GM23338 (cell line): Measurements from ENCODE around the gene TBKBP1. TPM values are rescaled to one million over a fixed set of nuclear protein-coding genes. Genes with fewer than 3 reads are reported as not detected.
A peak's percentile ranks its signal among the peaks of the same experiment; 100 is the strongest.

Experiments used
- ATAC-seq: fragments of 200-7000 bp; cut with Tn5 transposase; 3 replicates; pipeline ENCODE4 v1.9.1; 2020
- DNase-seq: peaks from one replicate; pipeline ENCODE4 v3.0.0-alpha.2; 2015; ENCODE audit warnings: low spot score
- H2AFZ ChIP-seq: fragments of 200-600 bp; sonication (generic); 2 replicates; pipeline ENCODE4 v1.8.0; 2016; ENCODE audit warnings: antibody characterized with exemption, mild to moderate bottlenecking, moderate library complexity
- H3F3A ChIP-seq: fragments of 200-600 bp; sonication (generic); replicated peaks from 2 replicates; pipeline ENCODE4 v1.8.0; 2017; ENCODE audit warnings: antibody characterized with exemption, mixed run types, low read depth
- H3K27ac ChIP-seq: fragments of 200-600 bp; sonication (generic); 2 replicates; pipeline ENCODE4 v1.6.1; 2016; ENCODE audit warnings: low read depth
- H3K27me3 ChIP-seq: fragments of 200-600 bp; sonication (generic); 2 replicates; pipeline ENCODE4 v1.8.0; 2016; ENCODE audit warnings: mild to moderate bottlenecking, mixed run types, moderate library complexity; ENCODE audit not compliant: insufficient read depth
- H3K36me3 ChIP-seq: fragments of 200-600 bp; sonication (generic); 2 replicates; pipeline ENCODE4 v1.8.0; 2016; ENCODE audit warnings: mild to moderate bottlenecking; ENCODE audit not compliant: insufficient read depth
- H3K4me1 ChIP-seq: fragments of 200-600 bp; sonication (generic); 2 replicates; pipeline ENCODE4 v1.8.0; 2016; ENCODE audit warnings: mild to moderate bottlenecking, moderate library complexity; ENCODE audit not compliant: insufficient read depth
- H3K4me2 ChIP-seq: fragments of 200-600 bp; sonication (generic); 2 replicates; pipeline ENCODE4 v1.7.1; 2017; ENCODE audit warnings: mixed run types
- H3K4me3 ChIP-seq: fragments of 200-600 bp; sonication (generic); 2 replicates; pipeline ENCODE4 v1.6.1; 2016; ENCODE audit warnings: mixed run types
- H3K79me2 ChIP-seq: fragments of 200-600 bp; sonication (generic); replicated peaks from 2 replicates; pipeline ENCODE4 v1.8.0; 2017; ENCODE audit warnings: mild to moderate bottlenecking; ENCODE audit not compliant: insufficient read depth
- H3K9me2 ChIP-seq: fragments of 200-600 bp; sonication (generic); 2 replicates; pipeline ENCODE4 v1.8.0; 2017; ENCODE audit not compliant: insufficient read depth
- H4K20me1 ChIP-seq: fragments of 200-600 bp; sonication (generic); replicated peaks from 2 replicates; pipeline ENCODE4 v1.8.0; 2017; ENCODE audit warnings: mild to moderate bottlenecking; ENCODE audit not compliant: insufficient read depth
- H3K27ac Mint-ChIP-seq: 2 replicates; pipeline ENCODE4 v1.8.0; 2020; ENCODE audit warnings: inconsistent platforms, mild to moderate bottlenecking, moderate library complexity, mixed read lengths
- H3K27me3 Mint-ChIP-seq: 3 replicates; pipeline ENCODE4 v1.8.0; 2022; ENCODE audit warnings: low read depth, mild to moderate bottlenecking, moderate library complexity, mixed read lengths, inconsistent platforms; ENCODE audit not compliant: insufficient read depth, poor library complexity
- H3K36me3 Mint-ChIP-seq: 3 replicates; pipeline ENCODE4 v1.8.0; 2021; ENCODE audit warnings: low read depth, mild to moderate bottlenecking, inconsistent platforms, moderate library complexity, mixed read lengths
- H3K4me1 Mint-ChIP-seq: 3 replicates; pipeline ENCODE4 v1.8.0; 2020; ENCODE audit warnings: mild to moderate bottlenecking, inconsistent platforms, mixed read lengths
- H3K4me3 Mint-ChIP-seq: 3 replicates; pipeline ENCODE4 v1.8.0; 2021; ENCODE audit warnings: moderate library complexity, mild to moderate bottlenecking, inconsistent platforms, mixed read lengths
- H3K9me3 Mint-ChIP-seq: 3 replicates; pipeline ENCODE4 v1.8.0; 2020; ENCODE audit warnings: moderate library complexity, mild to moderate bottlenecking, inconsistent platforms, mixed read lengths
- CREB1 ChIP-seq: fragments of 250-450 bp; sonication (Bioruptor Pico); IDR thresholded peaks from 2 replicates; pipeline ENCODE4 v1.5.0; 2020; ENCODE audit warnings: low read depth, mild to moderate bottlenecking, moderate library complexity
- CTCF ChIP-seq, 2 experiments: fragments of 200-600 bp in 1 of 2; sonication (generic) in 1 of 2; conservative IDR thresholded peaks; 2 replicates each; pipeline versions ENCODE4 v1.5.1 to v1.6.1; 2016 to 2017; ENCODE audit warnings: antibody characterized with exemption in 2 of 2, low read depth in 2 of 2, mild to moderate bottlenecking in 2 of 2, moderate library complexity in 1 of 2
- ETS1 ChIP-seq: IDR thresholded peaks from 2 replicates; pipeline ENCODE4 v1.6.1; 2016; ENCODE audit warnings: antibody characterized with exemption
- EZH2 ChIP-seq: fragments of 200-600 bp; sonication (generic); IDR thresholded peaks from one replicate; pipeline ENCODE4 v1.8.0; 2017; ENCODE audit warnings: antibody characterized with exemption, mild to moderate bottlenecking, low read depth; ENCODE audit not compliant: unreplicated experiment
- EZH2phosphoT487 ChIP-seq: fragments of 200-600 bp; sonication (generic); IDR thresholded peaks from one replicate; pipeline ENCODE4 v1.8.1; 2018; ENCODE audit warnings: antibody characterized with exemption; ENCODE audit not compliant: unreplicated experiment
- JUNB ChIP-seq: IDR thresholded peaks from one replicate; pipeline ENCODE4 v1.6.1; 2016; ENCODE audit warnings: antibody characterized with exemption; ENCODE audit not compliant: unreplicated experiment
- NANOG ChIP-seq: IDR thresholded peaks from 2 replicates; pipeline ENCODE4 v1.6.1; 2016; ENCODE audit warnings: antibody characterized with exemption, borderline replicate concordance
- POLR2AphosphoS5 ChIP-seq: IDR thresholded peaks from 2 replicates; pipeline ENCODE4 v1.6.1; 2016; ENCODE audit warnings: antibody characterized with exemption, low read depth
- REST ChIP-seq: IDR thresholded peaks from one replicate; pipeline ENCODE4 v1.6.1; 2018; ENCODE audit warnings: antibody characterized with exemption; ENCODE audit not compliant: unreplicated experiment
- STAT1 ChIP-seq: IDR thresholded peaks from one replicate; pipeline ENCODE4 v1.6.1; 2016; ENCODE audit warnings: antibody characterized with exemption; ENCODE audit not compliant: unreplicated experiment
- ZNF114 ChIP-seq: fragments of 250-450 bp; sonication (Bioruptor Pico); IDR thresholded peaks from 2 replicates; pipeline ENCODE4 v1.5.0; 2020; ENCODE audit warnings: mild to moderate bottlenecking, moderate library complexity
- ZNF331 ChIP-seq: fragments of 250-450 bp; sonication (Bioruptor Pico); IDR thresholded peaks from 2 replicates; pipeline ENCODE4 v1.5.0; 2020; ENCODE audit warnings: low read depth, mild to moderate bottlenecking, moderate library complexity
- ZNF462 ChIP-seq: fragments of 250-450 bp; sonication (Bioruptor Pico); IDR thresholded peaks from 2 replicates; pipeline ENCODE4 v1.5.0; 2020; ENCODE audit warnings: mild to moderate bottlenecking, moderate library complexity
- polyA plus RNA-seq: library from polyadenylated mRNA; unstranded; fragments of >200 nt; fragmentation: Nextera tagmentation; extraction: Ambion mirVana; gene quantifications from 2 replicates; pipeline ENCODE4 v1.2.1, GENCODE V29; 2016
- total RNA-seq: library from RNA; depleted of rRNA; stranded (reverse); fragments of >200 nt; shearing (Covaris generic); gene quantifications from 2 replicates; pipeline ENCODE4 v1.2.3, GENCODE V29; 2014

TBKBP1 gene
- total and polyA plus RNA-seq, 2 experiments from 2014 or later: 2.5 to 12.1 TPM

GRCh38 chr17:47686664-47687327, 7.2 kb upstream of the TBKBP1 start:
- H3K27me3 Mint-ChIP-seq: peaks cover 12% of the 10 kb centered on the region
- no peaks in the 10 kb centered on the region for H3K9me3 Mint-ChIP-seq
- H3K27ac Mint-ChIP-seq: peak overlapping the region; percentile 68
- H3K36me3 ChIP-seq: peaks cover 20% of the 10 kb centered on the region
- DNase-seq (no peak), ATAC-seq (no peak)
- H3K36me3 Mint-ChIP-seq: peaks cover 36% of the 10 kb centered on the region
- peaks cover 33% of the 10 kb centered on the region for H3K4me1 Mint-ChIP-seq
- no peak overlapping the region for H3K4me2 ChIP-seq
- H4K20me1 ChIP-seq: peaks cover 15% of the 10 kb centered on the region; the same call in 1 of the 2 replicates
- H3K9me2 ChIP-seq: no peaks in the 10 kb centered on the region
- no peak overlapping the region for H3K4me3 ChIP-seq
- TF ChIP-seq ETS1 (no peak), ZNF462 (CRISPR knock-in tag) (no peak), ZNF331 (CRISPR knock-in tag) (no peak), EZH2phosphoT487 (no peak), POLR2AphosphoS5 (no peak), EZH2 (no peak), CTCF (conservative IDR thresholded peaks at IDR 0.05; ENCODE audit: low read depth in 2 of 2) (no peak), JUNB (no peak), NANOG (no peak), STAT1 (no peak), ZNF114 (CRISPR knock-in tag) (no peak), REST (no peak), CREB1 (CRISPR knock-in tag) (no peak)
- peaks cover 11% of the 10 kb centered on the region for H3K4me1 ChIP-seq
- peaks cover 38% of the 10 kb centered on the region for H3F3A ChIP-seq
- H3K27me3 ChIP-seq: peaks cover under 1% of the 10 kb centered on the region; the same call in 1 of the 2 replicates
- peak overlapping the region; percentile 81; the same call in 1 of the 2 replicates for H3K27ac ChIP-seq
- no peaks in the 10 kb centered on the region for H3K79me2 ChIP-seq
- H3K4me3 Mint-ChIP-seq: no peak overlapping the region
- no peak overlapping the region for H2AFZ ChIP-seq
